ENCODE measurements around the gene CREB5.

- TF ChIP-seq CTCF (IDR thresholded peaks at IDR 0.05) (no peak), POLR2AphosphoS5 (IDR thresholded peaks at IDR 0.05) (no peak), POLR2A (IDR thresholded peaks at IDR 0.05; ENCODE audit: low read depth) (no peak), EP300 (IDR thresholded peaks at IDR 0.05) (no peak)
Measured at GRCh38 chr7:28582226-28582625, 169.9 kb downstream of the CREB5 start.

Data from esophagus muscularis mucosa (tissue), 4 donors.